Skin epidermis (tissue), 12 donors: Measurements from ENCODE around the gene PCP4L1.
"Not testable (repeated sequence)": the region's sequence is repeated elsewhere in the genome, so short reads cannot be mapped to it uniquely, and the experiment has no call there.

Source experiments
- H3K27ac ChIP-seq, 21 experiments: fragments of 200-600 bp; sonication (generic) in 11 of 21; one replicate each; pipeline ENCODE4 v1.5.0; 2020; ENCODE audit warnings: mild to moderate bottlenecking in 3 of 21, inconsistent platforms in 2 of 21, moderate library complexity in 2 of 21
- H3K4me3 ChIP-seq, 7 experiments: fragments of 200-600 bp; sonication (generic) in 2 of 7; one replicate each; pipeline ENCODE4 v1.5.0; 2020; ENCODE audit warnings: inconsistent platforms in 2 of 7, mild to moderate bottlenecking in 2 of 7, moderate library complexity in 1 of 7

The PCP4L1 gene

DNA sequence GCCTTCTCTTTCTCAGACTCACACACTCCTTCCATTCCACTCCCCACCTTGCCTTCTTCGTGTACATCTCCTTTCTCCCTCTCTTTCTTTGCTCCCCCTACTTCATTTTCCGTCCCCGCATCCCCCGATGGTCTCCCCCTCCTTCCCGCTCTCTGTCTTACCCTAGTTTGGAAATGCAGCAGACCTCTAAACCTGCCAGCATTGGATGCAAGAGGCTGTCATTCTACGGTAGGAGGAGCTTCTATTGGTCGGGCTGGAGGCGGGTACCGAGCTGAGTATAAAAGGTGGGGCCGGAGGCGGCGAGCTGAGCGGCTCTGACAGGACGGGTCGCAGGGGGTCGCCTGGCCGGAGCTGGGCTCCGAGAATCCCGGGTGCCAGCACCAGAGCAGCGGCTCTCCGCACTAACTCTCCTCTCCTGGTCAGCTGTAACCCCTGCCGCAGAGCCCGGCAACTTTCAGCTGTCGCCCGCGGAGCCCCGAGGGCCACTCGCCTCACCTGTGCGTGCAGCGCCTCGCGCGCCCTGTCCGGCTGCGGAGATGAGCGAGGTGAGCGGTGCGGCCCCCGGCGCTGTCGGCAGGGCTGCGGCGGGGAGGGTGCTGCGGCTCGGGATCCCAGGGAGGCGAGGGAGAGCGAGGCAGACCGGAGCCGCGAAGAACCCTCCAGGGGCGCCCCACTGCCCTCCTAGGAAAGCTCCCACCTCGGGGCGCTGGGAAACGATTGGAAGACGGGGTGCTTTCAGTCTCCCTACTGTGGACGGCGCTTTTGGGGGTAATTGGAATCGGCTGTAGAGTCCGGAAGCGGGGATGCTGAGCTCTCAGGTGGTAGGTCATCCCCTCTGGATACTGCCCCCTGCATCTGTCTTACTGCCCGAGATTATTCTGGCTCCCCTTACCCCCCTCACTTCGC lies at the start of gene PCP4L1:
PCP4L1 (plus strand) TSS at position 307 of the 906 bp plus-strand sequence; CDS start at position 537, 230 bp downstream.
- Histone ChIP-seq H3K27ac (peak within 1 kb of the TSS in 5 of 21 experiments; percentile 3 to 30 (median 8)), H3K4me3 (peak within 1 kb of the TSS; percentile 7 to 55 (median 37))

DNA sequence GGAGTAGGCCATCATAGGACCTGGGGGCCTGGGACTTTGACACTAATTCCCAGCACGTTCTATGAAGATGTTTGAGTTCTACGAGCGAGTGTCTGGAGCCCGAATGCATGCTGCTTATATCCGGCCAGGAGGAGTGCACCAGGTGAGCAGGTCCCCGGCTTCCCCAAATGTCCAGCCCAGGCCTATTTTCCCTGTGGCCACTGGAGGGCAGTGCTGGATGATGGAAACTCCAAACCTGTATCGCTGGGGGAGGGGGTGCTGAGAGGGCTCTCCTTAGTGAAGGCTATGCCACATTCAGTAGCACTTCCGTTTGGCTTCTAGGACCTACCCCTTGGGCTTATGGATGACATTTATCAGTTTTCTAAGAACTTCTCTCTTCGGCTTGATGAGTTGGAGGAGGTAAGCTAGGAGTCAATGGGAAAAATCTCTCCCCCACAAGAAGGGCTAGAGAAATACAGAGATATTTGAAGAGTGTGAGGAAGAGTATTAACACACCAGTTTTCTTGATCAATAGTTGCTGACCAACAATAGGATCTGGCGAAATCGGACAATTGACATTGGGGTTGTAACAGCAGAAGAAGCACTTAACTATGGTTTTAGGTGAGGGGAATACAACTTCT lies 48.6 kb upstream of the PCP4L1 start:
- Histone ChIP-seq H3K27ac (peak overlapping the region in 1 of 21 experiments; percentile 52), H3K4me3 (no peak overlapping the region)

DNA sequence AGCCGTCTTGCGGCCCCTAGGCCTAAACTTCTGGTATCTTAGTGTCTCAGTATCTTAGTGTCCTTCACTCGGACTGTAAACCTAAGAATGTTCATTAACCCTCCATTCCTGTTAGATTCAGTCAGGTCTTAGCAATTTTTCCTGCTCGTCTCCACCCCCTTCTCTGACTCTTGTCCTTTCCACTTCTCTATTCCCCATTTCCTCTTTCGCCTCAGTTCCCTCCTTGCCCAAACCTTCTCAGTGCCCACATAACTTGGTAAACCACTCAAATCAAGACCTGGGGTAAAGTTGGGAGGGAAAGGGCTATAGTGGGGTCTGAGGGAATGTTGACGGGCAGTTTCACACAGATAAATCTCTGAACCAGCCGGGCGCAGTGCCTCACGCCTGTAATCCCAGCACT lies 44.2 kb upstream of the PCP4L1 start:
- Histone ChIP-seq H3K4me3 (no peak overlapping the region), H3K27ac (peak overlapping the region in 14 of 21 experiments; percentile 17 to 80 (median 54))

DNA sequence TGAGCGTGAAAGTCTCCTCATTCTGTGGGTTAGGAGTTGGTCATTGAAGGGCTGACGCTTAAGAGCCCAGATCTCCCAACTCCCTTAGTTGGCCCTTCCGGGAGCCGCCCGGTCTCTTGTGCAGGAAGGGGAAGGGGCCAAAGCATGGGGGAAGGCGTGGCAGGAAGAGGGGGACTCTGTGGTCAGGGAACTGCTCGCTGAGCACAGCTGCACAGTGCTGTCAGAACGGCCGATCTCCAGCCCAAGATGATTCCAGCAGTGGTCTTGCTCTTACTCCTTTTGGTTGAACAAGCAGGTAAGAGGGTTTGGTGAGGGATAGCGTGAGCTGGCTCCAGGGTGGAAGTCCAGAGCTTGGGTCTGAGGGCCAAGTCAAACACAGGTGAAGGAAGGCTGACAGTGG lies 43.5 kb upstream of the PCP4L1 start, which contains the start of gene FCER1G:
FCER1G (plus strand) TSS at position 220 of the 400 bp plus-strand sequence; CDS start at position 247, 27 bp downstream.
- H3K27ac ChIP-seq: peak within 1 kb of the TSS in 19 of 21 experiments; percentile 36 to 84 (median 56)
- H3K4me3 ChIP-seq: peak within 1 kb of the TSS; percentile 1 to 33 (median 19)

DNA sequence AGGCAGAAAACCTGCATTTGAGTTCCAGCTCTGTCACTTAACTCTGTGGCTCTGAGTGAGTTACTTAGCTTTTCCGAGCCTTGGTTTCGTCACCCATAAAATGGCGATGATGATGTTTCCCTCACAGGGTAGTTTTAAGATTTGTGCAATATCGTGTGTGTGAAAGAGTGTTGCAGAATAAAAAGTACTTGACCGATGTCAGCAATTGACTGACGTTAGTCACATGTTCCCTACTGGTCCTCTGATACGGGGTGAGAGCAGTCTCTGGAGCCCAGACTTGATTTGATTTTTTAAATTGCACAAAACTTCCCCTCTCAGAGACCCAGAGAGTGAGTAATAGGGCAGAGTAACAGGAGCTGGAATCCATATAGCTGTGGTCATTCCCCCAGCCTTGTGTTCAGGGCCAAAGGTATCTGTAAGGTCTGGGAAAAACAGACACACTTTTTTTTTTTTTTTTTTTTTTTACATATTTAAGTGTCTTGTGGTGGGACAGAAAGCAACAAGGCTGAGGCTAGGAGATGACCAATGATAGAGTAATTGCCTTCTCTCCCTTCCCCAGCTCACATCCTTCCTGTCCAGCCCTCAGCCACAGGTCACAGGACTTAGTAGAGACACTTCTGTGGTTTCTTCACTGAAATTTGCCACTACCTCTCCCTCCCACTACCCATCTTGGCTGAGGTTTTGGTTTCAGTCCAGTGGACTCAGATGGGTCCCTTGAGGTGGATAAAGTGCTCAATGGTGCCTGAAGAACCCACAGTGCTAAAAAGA lies 41.4 kb upstream of the PCP4L1 start:
- peak overlapping the region in 5 of 7 experiments; percentile 12 to 27 (median 21) for H3K4me3 ChIP-seq

DNA sequence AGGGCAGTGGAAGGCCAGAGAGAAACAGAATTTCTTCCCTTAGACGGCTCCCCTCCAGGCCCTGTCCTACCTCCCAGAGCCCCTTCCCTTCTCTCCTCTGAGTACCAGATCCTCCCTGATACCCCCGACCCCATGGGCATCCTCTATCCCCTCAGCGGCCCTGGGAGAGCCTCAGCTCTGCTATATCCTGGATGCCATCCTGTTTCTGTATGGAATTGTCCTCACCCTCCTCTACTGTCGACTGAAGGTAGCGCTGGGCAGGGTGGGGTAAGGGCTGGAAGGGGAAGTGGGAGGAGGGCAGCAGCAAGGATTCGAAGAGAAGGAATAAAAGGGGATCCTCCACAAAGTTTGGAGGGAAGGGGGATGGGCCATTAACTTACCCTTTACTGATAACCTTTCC lies 40.7 kb upstream of the PCP4L1 start:
- Histone ChIP-seq H3K27ac (peak overlapping the region in 15 of 21 experiments; percentile 34 to 89 (median 71)), H3K4me3 (no peak overlapping the region)

More for the DNA sequence above, 41.4 kb upstream of the PCP4L1 start:
- H3K27ac ChIP-seq: peak overlapping the region in 20 of 21 experiments; percentile 34 to 89 (median 69)

DNA sequence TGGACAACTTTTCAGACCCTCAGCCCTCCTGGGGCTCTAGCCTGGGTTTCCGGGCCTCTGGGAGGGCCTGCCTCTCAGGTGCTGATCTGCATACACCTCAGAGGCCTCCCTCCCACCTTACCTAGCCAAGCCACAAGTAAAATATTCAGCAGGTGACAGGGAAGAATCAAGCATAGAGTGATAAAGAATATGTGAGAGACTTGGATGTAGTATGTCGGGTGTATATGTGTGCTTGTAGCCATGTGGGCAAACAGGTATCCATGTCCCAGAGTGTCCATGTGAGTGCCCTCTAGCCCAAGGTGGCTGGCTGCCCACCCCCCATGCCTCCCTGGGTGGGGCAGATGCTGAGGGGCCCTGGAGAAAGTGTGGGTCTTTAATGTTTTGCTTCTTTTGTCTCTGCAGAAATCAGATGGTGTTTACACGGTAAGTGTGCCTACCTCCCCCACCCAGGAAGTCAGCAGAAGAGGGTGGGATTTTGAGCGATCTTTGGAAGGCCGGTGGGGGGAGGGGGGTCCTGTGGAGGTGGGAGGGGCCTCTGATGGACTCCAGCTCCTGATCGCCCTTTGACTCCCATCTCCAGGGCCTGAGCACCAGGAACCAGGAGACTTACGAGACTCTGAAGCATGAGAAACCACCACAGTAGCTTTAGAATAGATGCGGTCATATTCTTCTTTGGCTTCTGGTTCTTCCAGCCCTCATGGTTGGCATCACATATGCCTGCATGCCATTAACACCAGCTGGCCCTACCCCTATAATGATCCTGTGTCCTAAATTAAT lies 40.1 kb upstream of the PCP4L1 start:
- no peak overlapping the region for H3K4me3 ChIP-seq

DNA sequence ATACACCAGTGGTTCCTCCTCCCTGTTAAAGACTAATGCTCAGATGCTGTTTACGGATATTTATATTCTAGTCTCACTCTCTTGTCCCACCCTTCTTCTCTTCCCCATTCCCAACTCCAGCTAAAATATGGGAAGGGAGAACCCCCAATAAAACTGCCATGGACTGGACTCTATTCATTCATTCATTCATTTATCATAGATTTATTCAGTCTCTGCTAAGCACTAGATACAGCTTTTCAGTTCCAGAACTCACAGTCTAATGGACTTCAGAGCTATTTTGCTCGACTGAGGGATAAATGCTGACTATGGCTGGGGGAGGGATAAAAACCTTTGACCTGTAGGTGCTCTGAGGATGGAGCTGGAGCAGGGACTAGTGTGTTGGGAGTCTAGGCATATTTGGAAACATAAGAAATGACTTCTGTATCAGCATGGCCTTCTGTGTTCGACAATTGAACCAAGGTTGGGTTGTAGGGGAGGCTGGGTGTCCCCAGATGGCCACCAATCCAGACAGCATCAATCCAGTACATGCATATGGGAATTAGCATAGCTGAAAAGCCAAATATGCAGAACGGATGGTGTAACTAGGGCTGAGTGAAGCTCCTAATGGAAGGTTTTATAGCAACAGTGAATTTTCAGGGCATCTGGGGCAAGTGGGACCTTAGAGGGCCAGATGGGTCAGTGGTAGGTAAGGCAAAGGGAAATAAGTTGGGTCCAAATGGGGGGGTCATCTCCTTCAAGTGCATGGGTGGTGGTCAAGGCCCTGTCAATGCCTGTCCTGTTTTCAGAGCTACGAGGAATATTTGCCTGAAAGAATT lies 39.3 kb upstream of the PCP4L1 start:
- no peak overlapping the region for H3K4me3 ChIP-seq
- no peak overlapping the region for H3K27ac ChIP-seq

More for the DNA sequence above, 40.1 kb upstream of the PCP4L1 start:
- H3K27ac ChIP-seq: peak overlapping the region in 9 of 21 experiments; percentile 50 to 89 (median 72)

DNA sequence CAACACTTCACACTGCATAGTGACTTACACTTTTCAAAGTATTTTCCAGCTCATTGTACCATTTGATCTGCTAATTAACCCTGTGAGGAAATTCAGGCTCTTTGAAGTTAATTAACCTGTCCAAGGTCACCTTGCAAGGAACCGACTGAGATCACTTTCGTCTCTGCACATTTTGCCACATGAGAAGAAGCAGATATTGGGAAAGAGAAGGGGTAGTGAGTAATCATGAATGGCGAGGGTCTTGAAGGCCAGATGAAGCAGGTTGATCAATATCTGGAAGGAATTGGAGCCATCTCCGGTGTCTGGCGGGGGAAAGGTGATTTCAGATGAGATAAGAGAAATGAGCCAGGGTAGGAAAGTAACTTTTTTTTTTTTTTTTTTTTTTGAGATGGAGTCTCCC lies 38.5 kb upstream of the PCP4L1 start:
- Histone ChIP-seq H3K27ac (no peak overlapping the region), H3K4me3 (no peak overlapping the region)

DNA sequence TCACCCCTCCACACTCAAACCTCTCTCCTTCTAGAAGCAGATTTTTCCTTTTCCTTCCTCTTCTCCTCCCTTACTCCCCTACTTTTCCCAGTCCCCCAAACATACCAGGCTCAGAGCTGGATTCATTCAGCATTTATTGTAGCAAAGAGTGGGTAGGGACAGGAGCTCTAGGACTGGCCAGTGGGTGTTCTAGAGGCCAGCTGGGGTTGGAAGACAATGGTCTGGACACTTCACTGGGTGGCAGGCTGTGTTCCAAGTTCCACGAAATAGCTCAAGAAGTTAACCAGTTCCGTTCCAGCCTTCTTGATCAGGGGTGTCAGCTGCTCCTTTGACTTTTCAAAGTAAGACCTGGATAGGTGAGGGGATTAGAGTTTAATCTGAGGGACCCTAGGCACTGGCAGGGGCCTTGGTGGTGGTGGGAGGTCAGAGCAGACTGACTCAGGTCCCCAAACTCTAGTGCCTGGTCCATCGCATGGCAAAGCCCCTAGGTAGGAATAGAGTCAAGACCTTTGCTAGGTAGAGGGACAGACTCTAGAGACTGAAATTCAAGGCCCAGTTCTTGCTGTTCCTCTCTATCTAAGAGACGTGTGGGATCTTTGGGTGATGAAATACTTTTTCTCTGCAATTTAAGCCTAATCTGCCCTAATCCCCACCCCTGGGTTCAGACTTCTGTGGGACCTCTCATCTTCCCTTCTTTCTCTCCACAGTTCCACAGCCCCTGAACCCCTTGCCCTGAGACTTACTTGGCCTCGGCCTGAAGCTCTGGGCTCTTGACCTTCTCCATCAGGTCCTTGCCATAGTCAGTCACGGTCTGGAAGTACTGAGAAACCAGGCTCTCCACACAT lies 36.1 kb upstream of the PCP4L1 start:
- Histone ChIP-seq H3K4me3 (no peak overlapping the region), H3K27ac (no peak overlapping the region)

DNA sequence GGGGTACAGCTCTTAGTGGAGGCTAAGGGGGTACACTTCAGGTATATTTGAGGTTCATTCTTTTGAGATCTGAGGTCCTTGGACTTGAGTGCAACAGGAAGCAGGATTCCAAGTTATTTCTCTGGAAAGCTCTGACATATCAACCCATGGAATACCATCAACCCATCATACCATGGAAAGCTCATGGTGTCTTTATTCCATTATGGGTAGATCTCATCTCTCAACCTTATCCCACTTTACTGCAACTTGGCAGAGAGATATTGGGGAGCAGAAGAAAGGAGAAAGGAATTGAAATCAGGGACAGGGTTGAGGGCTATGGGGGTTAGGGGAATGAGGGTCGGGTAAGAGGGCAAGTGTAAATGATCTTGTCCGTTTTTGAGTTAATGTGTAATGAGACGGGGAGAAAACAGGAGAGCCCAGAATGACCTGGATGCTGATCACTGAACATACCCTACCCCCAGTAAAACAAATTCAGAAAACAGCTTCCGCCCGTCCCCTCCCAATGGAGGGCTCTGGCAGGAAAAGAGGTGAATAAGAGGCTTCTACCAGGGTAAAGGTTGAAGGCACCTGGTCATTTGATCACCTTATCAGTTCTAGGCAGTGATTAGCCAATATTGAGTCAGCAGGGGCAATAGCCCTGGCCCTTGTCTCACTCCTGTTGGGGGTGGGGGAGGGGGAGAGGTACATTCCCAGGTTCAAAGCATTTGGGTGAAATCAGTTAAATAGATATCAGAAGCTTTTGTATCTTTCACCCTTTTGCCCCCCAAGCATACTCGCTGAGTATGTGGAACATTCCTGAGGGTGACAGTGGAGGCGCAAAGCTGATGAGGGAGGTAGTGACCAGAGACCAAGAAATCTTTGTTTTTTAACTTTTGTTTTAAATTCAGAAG lies 34.5 kb upstream of the PCP4L1 start:
- Histone ChIP-seq H3K4me3 (no peak overlapping the region), H3K27ac (no peak overlapping the region)

DNA sequence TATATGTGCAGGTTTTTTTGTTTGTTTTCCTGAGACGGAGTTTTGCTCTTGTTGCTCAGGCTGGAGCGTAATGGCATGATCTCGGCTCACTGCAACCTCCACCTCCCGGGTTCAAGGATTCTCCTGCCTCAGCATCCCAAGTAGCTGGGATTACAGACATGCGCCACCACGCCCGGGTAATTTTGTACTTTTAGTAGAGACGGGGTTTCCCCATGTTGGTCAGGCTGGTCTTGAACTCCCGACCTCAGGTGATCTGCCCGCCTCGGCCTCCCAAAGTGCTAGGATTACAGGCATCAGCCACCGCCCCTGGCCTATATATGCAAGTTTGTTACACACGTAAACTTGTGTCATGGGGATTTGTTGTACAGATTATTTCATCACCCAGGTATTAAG lies 33.9 kb upstream of the PCP4L1 start:
- H3K4me3 ChIP-seq: not testable (repeated sequence)
- H3K27ac ChIP-seq: peak overlapping the region in 9 of 21 experiments; percentile 0 to 87 (median 48)

DNA sequence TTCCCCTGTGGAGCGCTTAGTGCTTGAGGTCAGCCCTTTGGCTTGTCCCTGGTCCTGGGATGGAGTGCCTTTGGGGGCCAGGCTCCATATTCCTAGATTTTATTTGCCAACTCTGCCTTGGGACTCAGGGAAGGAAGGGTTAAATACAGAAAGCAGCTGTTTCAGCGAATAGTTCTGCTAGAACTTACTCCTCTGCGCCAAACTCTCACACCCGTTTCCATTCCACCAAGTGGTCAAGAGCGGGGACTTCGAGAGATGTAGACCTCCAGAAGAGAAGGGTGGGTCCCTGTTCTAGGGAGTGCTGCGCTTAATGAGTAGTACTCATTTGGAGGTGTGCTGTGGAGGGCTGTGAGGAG lies 33.4 kb upstream of the PCP4L1 start:
- H3K27ac ChIP-seq: peak overlapping the region in 18 of 21 experiments; percentile 0 to 87 (median 57)

DNA sequence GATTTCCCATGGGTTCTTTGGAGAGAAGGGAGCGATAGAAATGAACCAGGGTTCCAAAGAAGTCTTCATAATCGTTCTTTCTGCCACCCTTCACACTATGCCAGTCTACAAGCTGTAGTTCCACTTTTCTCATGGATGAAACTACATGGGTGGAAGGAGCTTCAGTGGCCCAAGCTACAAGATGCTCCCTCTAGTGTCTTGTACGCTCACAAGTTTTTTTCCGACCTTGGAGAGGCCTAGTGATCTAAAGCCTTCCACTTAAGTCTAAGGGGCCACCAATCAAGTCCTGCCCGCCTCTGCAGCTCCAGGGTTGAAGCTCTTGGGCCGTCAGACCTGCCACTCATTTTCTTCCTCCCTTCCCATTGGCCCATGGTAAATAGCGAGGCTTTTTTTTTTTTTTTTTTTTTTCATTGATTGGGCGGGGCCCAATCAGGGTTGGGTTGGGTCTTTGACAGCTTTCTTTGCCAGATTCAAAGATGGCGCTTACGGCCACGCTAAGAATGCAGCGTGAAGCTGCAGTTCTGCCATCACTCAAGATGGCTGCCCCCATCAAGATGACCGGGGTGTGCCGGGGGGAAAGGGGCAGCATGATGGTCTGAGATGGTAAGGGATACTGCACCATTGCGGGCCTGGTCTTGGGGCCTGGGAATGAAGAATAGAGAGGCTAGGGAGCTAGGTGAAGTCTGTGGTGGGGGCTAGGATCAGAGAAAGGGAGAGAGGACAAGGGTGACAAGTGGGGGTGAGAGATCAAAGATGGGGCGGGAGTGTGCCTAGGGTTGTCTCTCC lies 32.8 kb upstream of the PCP4L1 start, which contains the start of gene TOMM40L:
TOMM40L (plus strand) TSS at position 527 of the 786 bp plus-strand sequence. CDS start 430 bp downstream, outside the sequence.
- peak within 1 kb of the TSS; percentile 51 to 91 (median 64) for H3K4me3 ChIP-seq
- peak within 1 kb of the TSS; percentile 55 to 88 (median 82) for H3K27ac ChIP-seq

More for the DNA sequence above, 33.4 kb upstream of the PCP4L1 start:
- H3K4me3 ChIP-seq: no peak overlapping the region

DNA sequence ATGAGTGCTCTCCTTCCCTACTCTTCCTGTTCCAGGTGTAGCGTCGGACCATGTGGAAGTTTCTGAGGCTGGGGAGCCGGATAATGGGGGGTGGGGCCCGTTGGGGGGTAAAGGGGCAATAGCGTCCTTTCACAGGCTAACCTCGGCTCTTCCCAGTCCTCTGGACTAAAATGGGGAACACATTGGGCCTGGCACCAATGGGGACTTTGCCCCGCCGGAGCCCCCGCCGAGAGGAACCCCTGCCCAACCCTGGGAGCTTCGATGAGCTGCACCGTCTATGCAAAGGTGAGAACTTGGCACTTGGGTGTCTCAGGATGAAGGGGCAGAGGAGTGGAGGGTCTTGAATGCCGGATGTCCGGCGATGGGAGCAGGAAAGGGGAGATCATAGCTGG lies 32.2 kb upstream of the PCP4L1 start:
- H3K27ac ChIP-seq: peak overlapping the region; percentile 55 to 88 (median 82)
- H3K4me3 ChIP-seq: peak overlapping the region; percentile 51 to 91 (median 64)
